HUDEP-2 (cell line): ENCODE results near the gene ARL3.
"Not testable (repeated sequence)": the region's sequence is repeated elsewhere in the genome, so short reads cannot be mapped to it uniquely, and the experiment has no call there.

Experiments
- DNase-seq, 76 experiments: peaks; one replicate each; lab custom pipeline; 2025; ENCODE audit not compliant: unreplicated experiment in 76 of 76; lab: John Stamatoyannopoulos, UW

ARL3 gene

DNA sequence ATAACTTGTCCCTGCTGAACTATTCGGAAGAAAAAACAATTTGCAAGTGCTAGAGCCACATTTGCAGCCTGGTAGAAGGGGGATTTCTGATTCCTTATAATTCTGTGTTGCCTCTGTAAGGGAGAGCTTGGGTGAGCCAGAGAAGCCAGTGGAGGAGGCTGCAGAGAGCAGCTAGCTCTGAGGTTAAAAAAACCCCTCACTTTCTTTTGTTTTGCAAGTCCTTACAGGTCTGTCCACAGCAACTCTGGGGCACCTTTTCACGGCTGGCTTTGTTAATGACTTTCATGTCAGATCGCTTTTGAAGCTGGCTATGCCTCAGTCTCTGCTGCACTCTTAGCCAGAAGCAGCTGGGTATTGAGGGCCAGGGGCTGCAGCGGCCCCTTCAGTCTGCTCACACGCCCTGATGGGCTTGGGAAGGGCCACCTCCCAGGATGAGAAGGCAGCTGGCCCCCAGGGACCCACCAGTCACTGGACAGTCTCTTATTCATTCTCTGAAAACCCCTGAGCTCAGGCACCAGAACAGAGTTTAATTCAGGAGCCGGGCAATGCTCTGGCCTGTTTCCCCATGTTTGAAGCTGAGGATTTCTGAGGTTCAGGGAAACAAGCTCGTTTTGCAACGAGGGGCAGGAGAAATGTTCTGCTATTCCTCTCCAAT, 39.1 kb downstream of the ARL3 start:
- DNase-seq, result no peak

DNA sequence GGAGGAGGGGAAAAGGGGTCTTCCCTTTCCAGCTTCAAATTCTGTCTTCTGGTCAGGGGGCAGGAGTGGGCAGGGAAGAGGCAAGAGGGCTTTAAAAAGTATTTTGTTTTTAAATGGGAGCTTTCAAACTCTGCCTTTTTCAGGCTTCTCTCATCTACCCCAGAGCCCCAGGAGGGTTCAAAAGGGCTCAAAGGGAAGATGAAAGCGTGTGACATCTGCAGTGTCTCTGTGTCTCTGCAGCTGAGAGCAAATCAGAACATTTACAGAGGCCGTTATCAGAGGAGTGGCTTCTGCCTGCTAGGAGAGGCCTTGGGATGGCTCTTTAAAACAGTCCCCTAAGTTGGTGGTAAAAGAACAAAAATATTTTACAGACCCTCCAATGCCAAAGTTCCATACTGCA, 39.6 kb downstream of the ARL3 start:
- DNase-seq, result peak in 40 of 76 experiments; percentile 4 to 65 (median 36)

DNA sequence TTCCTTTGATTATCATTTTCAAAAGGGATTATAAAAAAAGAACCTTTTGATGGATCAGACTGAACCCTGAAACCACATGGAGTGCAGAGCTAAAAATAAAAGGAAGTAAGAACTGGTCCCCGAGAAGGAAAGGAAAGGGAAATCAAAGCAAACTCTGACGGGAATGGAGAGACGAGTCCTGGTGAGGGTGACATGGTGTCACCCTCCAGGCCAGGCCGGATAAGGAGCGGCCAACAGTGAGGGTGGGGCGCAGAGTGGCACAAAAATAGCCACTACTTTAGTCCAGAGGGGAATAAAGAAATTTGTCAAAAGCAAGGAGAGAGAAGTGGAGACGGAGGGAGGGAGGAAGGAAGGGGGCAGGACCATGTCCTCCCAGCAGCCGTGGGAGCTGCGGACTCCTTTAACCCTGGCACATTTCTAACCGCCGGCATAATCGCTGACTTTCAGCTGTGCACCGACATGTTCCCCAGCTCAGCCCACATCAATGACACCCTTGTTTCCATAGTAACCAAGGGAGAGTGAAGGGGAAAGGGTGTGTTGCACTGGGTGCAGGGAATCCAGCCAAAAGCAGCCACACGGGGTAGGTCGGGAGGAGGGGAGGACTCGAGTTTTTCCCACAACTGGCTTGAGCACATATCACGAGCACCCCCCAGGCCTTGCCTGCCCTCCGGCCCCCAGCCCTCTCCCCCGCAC, 40.2 kb downstream of the ARL3 start:
- peak in 74 of 76 experiments; percentile 42 to 94 (median 80) for DNase-seq

DNA sequence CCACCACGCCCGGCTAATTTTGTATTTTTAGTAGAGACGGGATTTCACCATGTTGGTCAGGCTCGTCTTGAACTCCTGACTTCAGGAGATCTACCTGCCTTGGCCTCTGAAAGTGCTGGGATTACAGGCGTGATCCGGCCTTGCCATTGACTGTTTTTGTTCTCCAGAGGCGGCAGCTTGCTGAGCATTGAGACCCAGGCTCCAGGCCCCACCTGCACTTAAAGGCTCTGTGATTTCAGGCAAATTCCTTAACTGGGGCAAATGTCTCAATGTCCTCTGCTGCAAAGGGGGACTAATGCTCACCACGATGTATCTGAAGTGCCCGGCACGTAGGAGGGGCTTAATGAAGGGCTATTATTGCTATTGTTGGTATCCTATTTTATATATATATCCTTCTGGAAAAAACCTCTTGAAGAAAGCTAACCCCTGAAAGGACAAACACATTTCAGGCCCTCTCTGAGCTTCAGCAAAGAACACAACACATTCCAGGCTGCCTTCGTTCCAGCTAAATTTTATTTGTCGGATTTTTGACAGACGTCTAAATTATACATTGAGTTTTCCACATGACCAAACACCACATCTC, 40.9 kb downstream of the ARL3 start:
- DNase-seq, result no peak

DNA sequence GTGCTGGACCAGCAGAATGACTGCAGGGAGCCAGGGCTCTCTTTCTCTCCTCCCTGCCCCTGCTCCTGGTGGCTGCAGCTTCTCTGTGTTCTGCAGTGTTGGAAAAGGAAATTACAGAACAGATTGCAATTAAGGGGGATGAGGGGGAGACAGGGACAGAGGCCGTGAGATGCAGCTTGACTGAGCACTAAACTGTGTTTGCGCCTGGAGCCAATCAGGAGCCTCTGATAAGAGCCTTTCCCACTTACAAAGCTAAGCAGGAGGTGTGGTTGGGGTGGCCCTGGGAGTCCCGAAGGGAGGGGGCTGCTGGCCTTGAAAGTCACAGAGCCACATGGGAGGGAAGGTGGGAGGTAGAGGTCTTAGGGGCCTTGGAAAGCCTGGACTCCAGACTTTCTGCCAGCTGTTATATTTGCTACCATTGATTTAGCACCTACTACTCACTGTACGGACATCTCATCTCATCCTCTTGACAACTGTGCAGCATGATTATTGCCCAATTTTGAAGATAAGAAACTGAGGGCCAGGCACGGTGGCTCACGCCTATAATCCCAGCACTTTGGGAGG, 43.2 kb downstream of the ARL3 start:
- peak in 53 of 76 experiments; percentile 8 to 64 (median 34) for DNase-seq

DNA sequence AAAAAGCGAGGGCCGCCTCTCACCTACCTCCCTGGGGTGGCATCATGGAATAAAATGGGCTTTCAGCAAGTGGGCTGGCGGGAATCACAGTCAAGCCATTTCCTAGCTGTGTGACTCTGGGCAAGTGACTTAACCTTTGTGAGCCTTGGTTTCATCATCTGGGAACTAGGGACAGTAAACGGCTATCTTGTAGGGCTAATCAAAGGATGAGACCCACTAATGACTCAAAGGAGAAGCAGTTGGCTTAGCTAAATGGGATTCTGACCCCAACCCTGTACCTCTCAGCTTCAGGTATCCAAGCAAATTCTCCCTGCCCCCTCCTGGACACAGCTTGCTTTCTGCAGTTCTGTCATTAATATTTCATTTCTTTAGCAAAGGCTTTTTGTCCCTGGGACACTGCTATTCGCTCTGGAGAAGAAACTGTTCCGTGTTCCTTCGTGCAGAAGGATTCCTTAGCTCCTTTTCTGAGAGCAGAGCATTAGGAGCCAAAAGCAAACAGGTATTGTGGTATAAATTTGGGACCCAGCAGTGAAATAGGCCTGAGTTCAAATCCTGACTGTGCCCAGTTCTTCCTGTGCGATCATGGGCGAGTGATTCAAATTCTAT, 44.0 kb downstream of the ARL3 start:
- DNase-seq, result no peak

DNA sequence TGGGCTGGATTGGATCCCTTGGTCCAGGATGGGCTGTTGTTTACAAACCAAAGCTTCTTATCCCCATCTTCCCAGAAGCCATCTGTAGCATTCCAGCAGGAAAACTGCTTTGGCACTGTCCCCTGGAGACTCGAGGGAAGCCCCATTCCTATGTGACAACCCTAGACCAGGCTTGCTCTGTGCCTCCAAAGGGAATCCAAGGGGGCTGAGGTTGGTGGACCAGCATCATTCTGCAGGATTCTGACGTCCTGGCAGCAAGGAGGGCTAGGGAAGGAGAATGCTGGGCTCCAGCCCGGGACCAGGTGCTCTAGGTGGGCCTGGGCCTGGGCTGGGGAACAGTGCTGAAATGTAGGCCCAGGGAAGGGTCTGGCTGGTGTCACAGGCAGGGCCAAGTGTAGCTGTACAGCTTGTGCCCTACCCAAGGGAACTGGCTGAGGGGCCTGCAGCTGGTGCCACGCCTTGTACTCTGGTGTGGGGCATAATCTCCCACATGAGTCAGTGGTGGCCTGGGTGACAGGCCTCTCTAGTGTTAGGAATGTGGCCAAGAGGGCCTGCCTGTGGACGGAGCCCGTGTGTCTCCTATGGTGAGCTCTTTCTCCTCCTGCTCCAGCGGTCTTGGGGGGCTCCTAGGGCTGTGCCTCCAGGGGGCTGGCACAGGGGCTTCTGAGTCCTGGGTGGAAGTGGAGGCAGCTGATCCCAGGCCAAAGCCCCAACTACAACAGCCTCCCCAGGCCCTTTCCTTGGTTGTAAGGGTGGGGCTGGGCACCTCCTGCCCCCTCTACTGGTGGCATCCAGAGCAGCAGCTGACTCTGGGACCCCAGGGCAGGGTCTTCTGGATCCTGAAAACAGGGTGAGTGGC, 44.8 kb downstream of the ARL3 start:
- DNase-seq, result peak in 71 of 76 experiments; percentile 20 to 82 (median 60)

DNA sequence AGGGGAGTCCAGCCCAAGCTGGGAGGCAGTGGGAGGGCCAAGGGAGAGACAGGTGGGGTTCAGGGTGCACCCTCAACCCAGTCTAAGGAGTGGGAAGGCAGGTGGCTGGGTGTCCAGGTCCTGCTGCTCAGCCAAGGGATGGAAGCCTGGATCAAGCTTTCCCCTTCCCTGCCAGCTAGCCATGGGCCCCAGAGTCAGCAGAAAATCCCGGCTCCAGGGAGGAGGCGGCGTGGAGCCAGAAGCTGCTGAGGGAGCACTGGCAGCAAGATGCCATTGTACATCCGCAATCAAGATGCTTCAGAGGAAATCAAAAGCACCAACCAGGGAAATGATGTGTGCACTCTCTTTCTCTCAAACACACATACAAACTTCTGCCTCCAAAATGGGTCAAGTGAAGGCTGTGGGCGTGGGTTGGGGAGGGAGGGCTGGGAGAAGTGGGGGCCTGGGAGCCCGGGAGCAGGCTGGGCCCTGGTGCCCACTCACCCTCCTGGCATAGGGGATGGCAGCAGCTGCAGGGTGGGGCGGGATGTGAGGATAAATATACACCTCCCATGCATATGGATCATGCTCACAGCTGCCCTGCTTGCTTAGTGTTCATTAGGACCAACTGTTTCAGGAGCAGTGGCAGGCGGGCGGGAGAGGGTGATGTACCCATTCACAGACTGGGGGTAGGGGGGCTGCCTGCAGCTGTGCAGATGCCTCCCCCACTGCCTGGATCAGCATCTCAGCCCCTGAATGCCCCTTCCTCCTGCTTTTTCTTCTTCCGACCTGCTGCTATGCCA, 45.7 kb downstream of the ARL3 start:
- no peak for DNase-seq

DNA sequence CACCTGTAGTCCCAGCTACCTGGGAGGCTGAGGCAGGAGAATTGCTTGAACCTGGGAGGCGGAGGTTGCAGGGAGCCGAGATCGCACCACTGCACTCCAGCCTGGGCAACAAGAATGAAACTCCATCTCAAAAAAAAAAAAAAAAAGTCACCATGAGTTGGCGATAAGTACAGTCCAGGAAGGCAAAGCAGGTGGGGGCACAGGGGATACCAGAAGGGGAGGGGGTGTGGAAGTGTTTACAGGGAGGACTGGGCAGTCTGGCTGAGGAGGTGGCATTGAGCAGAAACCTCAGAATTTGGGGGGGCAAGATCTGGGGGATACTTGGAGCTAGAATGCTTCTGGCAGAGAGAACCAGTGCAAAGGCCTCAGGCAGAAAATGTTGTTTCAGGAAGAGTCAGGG, 46.8 kb downstream of the ARL3 start:
- not testable (repeated sequence) for DNase-seq

DNA sequence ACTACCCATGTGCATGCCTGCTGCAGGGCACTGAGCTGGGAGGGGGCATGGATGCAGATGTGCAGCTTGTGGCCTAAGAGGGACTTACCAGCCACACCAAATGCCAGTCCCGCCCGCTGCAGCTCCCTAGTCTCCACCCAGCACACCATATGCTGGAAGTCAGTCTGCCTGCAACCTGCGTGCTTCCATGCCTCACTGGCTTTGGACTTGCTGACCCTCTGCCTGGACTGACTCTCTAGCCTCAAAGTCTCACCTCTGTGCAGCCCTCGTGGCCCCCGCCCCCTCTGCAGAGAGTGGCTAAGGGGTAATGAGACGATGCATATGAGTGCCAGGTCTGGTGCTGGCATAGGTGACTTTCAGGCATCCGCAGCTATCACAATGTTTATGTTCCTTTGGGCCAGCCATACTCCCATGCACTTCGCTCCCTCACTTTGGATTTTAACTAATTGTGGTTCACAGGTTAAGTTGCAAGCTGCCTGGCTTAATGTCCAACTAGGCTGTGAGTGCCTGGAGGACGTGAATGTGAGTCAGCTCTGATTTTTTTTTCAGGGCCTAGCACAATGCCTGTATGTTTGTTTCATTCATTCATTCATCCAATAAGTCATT, 48.2 kb downstream of the ARL3 start:
- DNase-seq, result no peak

DNA sequence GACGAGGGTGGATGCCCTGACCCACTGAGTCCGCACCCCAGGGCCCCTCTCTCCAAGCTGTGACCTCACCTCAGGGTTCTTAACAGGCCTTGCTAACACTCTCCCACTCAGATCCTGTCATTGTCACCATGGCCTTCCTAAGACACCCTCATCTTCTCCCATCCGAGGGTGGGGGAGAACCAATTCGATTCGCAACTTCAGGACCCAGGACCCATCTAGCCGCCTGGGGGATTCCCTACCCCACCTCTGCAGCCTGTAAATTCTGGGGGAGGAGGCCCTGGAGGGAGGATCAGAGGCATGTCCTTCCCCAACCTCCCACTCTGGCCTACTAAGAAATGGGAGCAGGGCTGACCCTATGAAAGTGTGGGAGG, 52.6 kb downstream of the ARL3 start:
- DNase-seq, result no peak

DNA sequence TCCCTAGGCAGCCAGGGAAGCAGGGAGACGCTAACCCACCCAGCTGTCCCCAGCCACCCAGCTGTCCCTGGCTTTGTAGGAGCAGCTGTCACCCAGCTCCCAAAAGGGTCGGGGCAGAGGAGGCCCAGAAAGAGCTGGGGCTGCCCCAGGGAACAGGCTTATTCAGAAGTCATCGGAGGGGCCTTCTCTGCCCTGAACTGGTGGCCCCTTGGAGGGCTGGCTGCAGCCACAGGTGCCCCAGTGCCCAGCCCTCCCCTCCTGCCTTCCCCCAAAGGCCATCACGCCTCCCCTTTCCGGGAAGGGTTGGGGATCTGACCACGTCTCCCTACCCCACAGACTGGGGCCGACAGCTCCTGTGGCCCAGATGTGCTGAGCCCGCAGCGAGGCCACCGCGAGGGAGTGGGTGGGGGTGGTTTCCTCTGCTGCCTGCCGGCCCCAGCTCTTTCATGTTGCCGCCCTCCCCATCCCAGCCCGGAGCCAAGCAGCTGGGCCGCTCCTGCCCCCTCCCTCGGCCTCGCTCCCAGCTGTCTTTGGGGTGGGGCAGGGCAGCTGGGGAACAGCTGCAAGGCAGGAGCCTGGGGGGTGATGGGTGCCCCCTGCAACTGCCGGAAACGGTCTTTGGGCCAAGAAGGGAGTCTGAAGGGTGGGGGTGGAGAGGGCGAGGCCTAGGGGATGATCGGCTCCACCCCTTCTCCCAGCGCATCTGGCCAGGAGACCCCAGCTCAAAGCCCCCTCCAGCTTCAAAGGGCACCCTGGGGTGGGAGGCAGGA, 53.1 kb downstream of the ARL3 start:
- DNase-seq, result peak in 55 of 76 experiments; percentile 13 to 73 (median 40)

DNA sequence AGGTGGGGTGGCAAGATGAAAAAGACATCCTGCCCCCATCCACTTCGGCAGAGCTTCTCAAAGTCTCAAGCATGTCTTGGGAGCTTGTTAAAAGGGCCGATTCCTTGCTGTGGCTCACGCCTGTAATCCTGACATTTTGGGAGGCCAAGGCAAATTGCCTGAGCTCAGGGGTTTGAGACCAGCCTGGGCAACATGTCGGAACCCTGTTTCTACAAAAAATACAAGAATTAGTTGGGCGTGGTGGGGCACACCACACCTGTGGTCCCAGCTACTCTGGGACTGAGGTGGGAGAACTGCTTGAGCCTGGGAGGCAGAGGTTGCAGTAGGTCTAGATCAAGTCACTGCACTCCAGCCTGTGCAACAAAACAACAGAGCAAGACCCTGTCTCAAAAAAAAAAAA, 55.4 kb downstream of the ARL3 start:
- DNase-seq, result no peak

DNA sequence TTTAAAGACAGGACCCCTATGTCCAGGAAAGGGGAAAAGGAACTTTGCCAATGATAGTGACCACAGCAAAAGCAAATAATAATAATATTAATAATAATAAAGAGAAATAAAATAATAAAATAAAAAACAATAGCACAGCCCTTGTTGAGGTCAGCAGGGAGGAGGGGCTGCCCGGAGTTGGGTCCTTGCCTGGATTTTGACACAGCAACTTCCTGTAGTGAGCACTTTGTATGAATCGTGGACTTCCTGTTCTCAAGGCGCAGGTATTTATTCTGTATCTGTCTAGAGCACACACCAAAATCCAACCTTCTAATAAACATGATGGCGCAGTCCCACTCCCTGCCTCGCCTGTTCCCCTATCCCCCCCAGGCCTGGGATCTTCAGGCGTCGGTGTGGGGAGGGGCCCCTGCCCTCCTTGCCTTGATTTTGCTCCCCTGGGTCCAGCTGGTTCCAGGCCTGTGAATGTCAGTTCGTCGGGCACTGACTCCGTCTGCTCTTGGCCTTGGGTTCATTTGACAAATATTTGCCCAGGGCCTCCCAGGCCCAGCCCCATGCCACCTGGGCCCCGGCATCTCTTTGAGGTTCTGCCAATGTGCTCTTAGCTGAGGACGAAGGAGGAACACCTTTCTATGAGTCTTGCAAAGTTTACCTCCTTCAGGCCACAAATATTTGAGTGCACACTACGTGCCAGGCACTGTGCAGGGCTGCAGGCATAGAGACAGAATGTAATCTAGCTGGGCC, 56.0 kb downstream of the ARL3 start:
- no peak for DNase-seq

DNA sequence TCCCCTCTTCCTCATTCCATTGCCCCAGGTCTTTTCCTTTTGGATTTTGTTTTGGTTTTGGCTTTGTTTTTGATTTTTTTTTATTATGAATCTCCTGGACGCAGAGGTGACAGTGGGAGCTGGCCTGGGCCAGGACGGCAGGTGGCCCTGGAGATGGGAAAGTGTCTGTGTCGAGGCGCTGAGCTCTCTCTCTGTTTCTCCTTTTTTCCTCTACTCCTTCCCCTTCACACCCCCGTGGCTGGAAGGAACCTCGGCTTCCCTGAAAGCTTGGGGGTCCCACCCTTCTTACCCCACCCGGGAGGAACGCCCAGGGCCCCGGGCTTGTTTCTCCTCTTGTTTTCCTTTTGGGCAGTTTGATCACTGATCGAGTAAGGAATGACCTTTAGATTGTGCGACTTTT, 56.7 kb downstream of the ARL3 start:
- no peak for DNase-seq

DNA sequence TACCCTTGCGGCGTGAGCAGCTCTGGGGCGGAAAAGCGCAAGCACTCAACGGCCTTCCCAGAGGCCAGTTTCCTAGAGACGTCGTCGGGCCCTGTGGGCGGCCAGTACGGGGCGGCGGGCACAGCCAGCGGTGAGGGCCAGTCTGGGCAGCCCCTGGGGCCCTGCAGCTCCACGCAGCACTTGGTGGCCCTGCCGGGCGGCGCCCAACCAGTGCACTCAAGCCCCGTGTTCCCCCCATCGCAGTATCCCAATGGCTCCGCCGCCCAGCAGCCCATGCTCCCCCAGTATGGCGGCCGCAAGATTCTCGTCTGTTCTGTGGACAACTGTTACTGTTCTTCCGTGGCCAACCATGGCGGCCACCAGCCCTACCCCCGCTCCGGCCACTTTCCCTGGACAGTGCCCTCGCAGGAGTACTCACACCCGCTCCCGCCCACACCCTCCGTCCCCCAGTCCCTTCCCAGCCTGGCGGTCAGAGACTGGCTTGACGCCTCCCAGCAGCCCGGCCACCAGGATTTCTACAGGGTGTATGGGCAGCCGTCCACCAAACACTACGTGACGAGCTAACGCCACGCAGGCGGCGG, 57.3 kb downstream of the ARL3 start:
- no peak for DNase-seq

DNA sequence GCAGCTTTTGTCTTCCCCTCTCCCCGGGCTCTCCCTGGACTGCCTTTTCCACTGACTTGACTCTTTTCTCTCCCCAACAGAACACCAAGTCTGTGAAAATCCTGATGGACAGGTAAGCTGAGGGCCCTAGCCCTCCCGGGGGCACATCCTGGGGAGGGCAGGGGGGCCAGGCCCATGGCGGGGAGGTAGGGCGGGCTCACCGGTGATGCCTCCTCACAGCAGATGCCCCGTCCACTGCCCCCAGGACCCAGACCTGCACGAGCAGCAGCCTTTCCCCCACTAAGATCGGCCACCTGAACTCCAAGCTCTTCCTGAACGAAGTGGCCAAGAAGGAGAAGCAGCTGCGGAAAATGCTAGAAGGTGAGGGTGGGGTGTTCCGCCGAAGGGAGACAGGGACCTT, 58.2 kb downstream of the ARL3 start:
- no peak for DNase-seq

DNA sequence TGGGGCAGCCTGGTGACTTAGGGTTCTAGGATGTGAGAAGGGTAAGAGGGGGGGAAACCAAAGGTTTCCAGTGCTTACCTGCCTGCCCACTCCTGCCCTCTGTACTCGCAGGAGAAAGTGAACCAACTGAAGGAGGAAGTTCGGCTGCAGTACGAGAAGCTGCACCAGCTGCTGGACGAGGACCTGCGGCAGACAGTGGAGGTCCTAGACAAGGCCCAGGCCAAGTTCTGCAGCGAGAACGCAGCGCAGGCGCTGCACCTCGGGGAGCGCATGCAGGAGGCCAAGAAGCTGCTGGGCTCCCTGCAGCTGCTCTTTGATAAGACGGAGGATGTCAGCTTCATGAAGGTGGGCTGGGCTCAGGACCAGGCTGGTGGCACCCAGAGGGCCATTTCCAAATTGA, 59.2 kb downstream of the ARL3 start:
- no peak for DNase-seq
